GM19372 (cell line): ENCODE results near the gene NAGLU.
"Not testable (repeated sequence)": the region's sequence is repeated elsewhere in the genome, so short reads cannot be mapped to it uniquely, and the experiment has no call there.

Experiments
- ATAC-seq: cut with Tn5 transposase; IDR thresholded peaks from one replicate; pipeline ENCODE4 v1.9.1; 2021; ENCODE audit warnings: mild to moderate bottlenecking, low read depth, moderate library complexity; ENCODE audit not compliant: unreplicated experiment

The NAGLU gene

DNA sequence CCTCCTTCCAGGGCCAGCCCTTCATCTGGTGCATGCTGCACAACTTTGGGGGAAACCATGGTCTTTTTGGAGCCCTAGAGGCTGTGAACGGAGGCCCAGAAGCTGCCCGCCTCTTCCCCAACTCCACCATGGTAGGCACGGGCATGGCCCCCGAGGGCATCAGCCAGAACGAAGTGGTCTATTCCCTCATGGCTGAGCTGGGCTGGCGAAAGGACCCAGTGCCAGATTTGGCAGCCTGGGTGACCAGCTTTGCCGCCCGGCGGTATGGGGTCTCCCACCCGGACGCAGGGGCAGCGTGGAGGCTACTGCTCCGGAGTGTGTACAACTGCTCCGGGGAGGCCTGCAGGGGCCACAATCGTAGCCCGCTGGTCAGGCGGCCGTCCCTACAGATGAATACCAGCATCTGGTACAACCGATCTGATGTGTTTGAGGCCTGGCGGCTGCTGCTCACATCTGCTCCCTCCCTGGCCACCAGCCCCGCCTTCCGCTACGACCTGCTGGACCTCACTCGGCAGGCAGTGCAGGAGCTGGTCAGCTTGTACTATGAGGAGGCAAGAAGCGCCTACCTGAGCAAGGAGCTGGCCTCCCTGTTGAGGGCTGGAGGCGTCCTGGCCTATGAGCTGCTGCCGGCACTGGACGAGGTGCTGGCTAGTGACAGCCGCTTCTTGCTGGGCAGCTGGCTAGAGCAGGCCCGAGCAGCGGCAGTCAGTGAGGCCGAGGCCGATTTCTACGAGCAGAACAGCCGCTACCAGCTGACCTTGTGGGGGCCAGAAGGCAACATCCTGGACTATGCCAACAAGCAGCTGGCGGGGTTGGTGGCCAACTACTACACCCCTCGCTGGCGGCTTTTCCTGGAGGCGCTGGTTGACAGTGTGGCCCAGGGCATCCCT lies 7.4 kb downstream of the NAGLU start:
- ATAC-seq = no peak

GRCh38 chr17:42544874-42545283 lies 8.8 kb downstream of the NAGLU start:
- ATAC-seq = no peak

DNA sequence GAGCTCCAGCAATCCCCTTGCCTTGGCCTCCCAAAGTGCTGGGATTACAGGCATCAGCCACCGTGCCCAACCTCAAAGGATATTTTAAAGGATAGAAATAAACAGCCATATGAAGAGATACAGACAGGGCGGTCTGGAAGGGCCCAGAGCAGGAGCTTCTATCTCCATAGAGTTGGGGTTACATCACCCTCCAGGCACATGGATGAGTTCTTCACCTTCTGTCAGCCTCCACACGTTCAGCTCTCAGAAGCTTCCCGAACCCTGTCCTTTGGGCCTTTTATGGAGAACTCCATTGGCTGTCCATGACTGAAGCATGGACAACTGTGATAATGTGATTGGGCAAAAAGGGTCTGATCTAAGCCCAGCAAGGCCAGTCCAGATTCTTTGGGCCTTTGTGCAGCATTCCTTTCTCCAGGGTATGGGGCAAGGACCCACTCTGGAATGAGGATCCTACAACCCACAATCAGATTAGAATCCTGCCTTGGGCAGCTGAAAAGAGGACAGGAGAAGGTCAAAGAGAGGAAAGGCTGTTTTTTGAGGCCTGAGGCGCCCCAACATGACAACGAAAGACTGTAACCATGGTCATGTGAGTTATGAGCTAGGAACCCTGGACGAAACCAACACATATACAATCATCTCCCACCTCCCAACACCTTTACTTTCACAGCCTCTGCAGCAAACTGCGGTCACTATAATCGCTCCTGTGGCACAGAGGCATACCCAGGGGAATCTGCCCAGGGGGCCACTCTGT lies 9.9 kb downstream of the NAGLU start:
- not testable (repeated sequence) for ATAC-seq

- ATAC-seq = no peak
Observed at GRCh38 chr17:42547001-42547461, 11.0 kb downstream of the NAGLU start.

GRCh38 chr17:42547698-42548069 lies 11.6 kb downstream of the NAGLU start:
- ATAC-seq = no peak

GRCh38 chr17:42548070-42548837 lies 12.2 kb downstream of the NAGLU start:
- peak; percentile 74 for ATAC-seq

GRCh38 chr17:42548993-42549755 lies 13.1 kb downstream of the NAGLU start:
- no peak for ATAC-seq

DNA sequence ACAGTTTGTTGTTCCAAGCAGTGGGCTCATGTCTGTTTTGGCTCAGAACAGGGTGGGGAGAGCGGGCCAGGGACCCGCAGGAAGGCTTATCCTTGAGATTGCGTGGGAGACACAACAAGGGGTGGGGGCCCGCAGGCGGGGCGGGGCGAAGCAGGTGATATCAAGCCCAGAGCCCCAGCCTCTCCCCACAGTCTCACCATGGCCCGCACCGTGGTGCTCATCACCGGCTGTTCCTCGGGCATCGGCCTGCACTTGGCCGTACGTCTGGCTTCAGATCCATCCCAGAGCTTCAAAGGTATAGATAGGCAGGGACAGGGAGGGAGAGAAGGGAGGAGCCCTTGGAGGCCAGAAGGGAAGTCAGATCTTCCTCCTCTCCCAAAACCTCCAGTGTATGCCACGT lies 16.7 kb downstream of the NAGLU start, which contains the start of gene HSD17B1:
HSD17B1 (plus strand) TSS at position 188 of the 400 bp plus-strand sequence; CDS start at position 199, 11 bp downstream.
- ATAC-seq = not testable (repeated sequence)

DNA sequence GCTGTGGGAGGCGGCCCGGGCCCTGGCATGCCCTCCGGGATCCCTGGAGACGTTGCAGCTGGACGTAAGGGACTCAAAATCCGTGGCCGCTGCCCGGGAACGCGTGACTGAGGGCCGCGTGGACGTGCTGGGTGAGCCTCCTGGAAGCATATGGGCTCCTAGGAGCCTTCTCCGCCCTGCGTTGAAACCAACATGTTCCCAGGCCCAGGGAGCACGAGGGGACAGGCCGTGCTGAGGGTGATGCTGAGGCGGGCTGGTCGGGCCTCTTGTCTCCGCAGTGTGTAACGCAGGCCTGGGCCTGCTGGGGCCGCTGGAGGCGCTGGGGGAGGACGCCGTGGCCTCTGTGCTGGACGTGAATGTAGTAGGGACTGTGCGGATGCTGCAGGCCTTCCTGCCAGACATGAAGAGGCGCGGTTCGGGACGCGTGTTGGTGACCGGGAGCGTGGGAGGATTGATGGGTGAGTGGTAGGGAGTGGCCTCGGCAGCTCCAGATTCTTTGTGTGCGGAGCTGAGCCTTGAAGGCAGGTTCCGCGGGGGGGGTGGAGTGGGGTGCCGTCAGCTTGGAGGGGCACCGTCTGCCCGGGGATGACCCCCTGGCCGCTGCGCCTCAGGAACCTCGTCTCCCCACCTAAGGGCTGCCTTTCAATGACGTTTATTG lies 17.2 kb downstream of the NAGLU start:
- ATAC-seq = no peak

GRCh38 chr17:42553866-42554249 lies 17.8 kb downstream of the NAGLU start:
- ATAC-seq = no peak

GRCh38 chr17:42554250-42555121 lies 18.4 kb downstream of the NAGLU start:
- no peak for ATAC-seq

- no peak for ATAC-seq
Observed at GRCh38 chr17:42555122-42555622, 19.1 kb downstream of the NAGLU start.

- ATAC-seq = not testable (repeated sequence)
Observed at GRCh38 chr17:42555961-42556617, 20.0 kb downstream of the NAGLU start.

GRCh38 chr17:42559075-42559474 lies 23.0 kb downstream of the NAGLU start:
- no peak for ATAC-seq

GRCh38 chr17:42560246-42560645 lies 24.2 kb downstream of the NAGLU start:
- no peak for ATAC-seq

- ATAC-seq = no peak
Observed at GRCh38 chr17:42561897-42562387, 25.9 kb downstream of the NAGLU start, which contains the start of gene COASY. Gene COASY, plus strand, starts transcription at chr17:42562148. Its CDS starts 475 bp downstream, at chr17:42562623.

DNA sequence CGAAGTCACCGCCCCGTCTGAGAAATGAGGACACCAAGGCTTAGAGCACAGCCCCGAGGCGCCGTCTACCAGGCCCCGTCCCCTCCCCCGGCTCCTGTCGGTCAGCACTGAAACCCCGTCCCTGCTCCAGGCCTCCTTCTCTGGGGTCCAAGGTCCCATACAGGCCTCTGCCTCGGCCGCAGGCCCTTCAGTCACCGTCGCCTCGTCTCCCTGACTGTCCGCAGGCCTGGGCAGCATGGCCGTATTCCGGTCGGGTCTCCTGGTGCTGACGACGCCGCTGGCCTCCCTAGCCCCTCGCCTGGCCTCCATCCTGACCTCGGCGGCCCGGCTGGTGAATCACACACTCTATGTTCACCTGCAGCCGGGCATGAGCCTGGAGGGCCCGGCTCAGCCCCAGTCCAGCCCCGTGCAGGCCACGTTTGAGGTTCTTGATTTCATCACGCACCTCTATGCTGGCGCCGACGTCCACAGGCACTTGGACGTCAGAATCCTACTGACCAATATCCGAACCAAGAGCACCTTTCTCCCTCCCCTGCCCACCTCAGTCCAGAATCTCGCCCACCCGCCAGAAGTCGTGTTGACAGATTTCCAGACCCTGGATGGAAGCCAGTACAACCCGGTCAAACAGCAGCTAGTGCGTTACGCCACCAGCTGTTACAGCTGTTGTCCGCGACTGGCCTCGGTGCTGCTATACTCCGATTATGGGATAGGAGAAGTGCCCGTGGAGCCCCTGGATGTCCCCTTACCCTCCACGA lies 26.5 kb downstream of the NAGLU start:
- ATAC-seq = no peak
